ENCODE results near the gene SOX5. TPM values are rescaled to one million over a fixed set of nuclear protein-coding genes. Genes with fewer than 3 reads are reported as not detected.

The SOX5 gene
- total RNA-seq, 1 experiment from 2014 or later: 0.52 TPM

DNA sequence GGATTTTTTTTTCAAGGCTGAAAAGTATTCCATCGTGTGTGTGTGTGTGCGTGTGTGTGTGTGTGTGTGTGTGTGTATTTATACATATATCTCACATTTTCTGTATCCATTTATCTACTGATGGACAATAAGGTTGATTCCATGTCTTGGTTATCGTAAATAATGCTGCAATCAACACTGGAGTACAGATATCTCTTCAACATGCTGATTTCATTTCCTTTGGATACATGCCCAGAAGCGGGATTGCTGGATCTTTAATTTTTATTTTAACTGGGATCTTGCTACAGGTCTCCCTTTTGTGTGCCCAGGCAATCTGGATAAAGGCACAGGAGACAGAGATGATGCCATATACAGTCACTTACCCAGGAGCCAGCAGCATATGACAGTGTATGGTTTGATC, 338.1 kb downstream of the SOX5 start:
- Histone ChIP-seq H3K27me3 (ENCODE audit: insufficient read depth, low read length) (no peaks in the 10 kb centered on the region), H4K20me1 (ENCODE audit: insufficient read depth) (no peaks in the 10 kb centered on the region), H3K36me3 (ENCODE audit: control insufficient read depth in 1 of 2, insufficient read depth in 2 of 2, low read length in 2 of 2) (no peaks in the 10 kb centered on the region), H3K4me1 (ENCODE audit: control insufficient read depth in 1 of 2, insufficient read depth in 2 of 2, low read length in 2 of 2) (no peaks in the 10 kb centered on the region), H3K27ac (ENCODE audit: low read depth, low read length) (no peak overlapping the region), H3K79me2 (ENCODE audit: insufficient read depth, low read length) (no peaks in the 10 kb centered on the region), H2AFZ (ENCODE audit: low read depth, low read length, poor library complexity, severe bottlenecking) (no peak overlapping the region), H3K4me3 (replicated peaks in 1 of 2; ENCODE audit: low read depth in 1 of 2, low read length in 2 of 2) (no peak overlapping the region), H3K9me3 (ENCODE audit: control insufficient read depth in 1 of 2, insufficient read depth in 1 of 2, low read depth in 1 of 2, low read length in 2 of 2) (peaks cover 0 to 10% of the 10 kb centered on the region in 2 experiments; a peak in 3 of 4 replicates), H3K4me2 (ENCODE audit: low read length) (no peak overlapping the region), H3K9ac (ENCODE audit: low read length) (no peak overlapping the region), H3K9me2 (ENCODE audit: insufficient read depth) (no peaks in the 10 kb centered on the region)
- ChIA-PET RAD21 (ENCODE audit: low non-redundant PET in 1 of 2, low total read pairs in 2 of 2, uncharacterized antibody in 2 of 2, unreplicated experiment in 2 of 2) (no interaction called here), CTCF (no interaction called here), POLR2A (no interaction called here)
- no TSS peak for BruUV-seq (replicated peaks)
- ATAC-seq (no peak), DNase-seq (ENCODE audit: low read depth, low spot score) (no peak)
- TF ChIP-seq EZH2phosphoT487 (IDR thresholded peaks at IDR 0.05; ENCODE audit: borderline replicate concordance) (no peak), CEBPB (IDR thresholded peaks at IDR 0.05; ENCODE audit: low read depth) (no peak), EGR1 (IDR thresholded peaks at IDR 0.05; ENCODE audit: low read depth) (no peak), POLR2A (IDR thresholded peaks at IDR 0.05; ENCODE audit: borderline replicate concordance, extremely low read depth, insufficient read depth, insufficient read length) (no peak), SRF (IDR thresholded peaks at IDR 0.05; ENCODE audit: low read depth) (no peak), FOSL1 (IDR thresholded peaks at IDR 0.05; ENCODE audit: low read depth) (no peak), CBX3 (IDR thresholded peaks at IDR 0.05; ENCODE audit: low read depth) (no peak)
- TF ChIP-seq, protein P1, sequence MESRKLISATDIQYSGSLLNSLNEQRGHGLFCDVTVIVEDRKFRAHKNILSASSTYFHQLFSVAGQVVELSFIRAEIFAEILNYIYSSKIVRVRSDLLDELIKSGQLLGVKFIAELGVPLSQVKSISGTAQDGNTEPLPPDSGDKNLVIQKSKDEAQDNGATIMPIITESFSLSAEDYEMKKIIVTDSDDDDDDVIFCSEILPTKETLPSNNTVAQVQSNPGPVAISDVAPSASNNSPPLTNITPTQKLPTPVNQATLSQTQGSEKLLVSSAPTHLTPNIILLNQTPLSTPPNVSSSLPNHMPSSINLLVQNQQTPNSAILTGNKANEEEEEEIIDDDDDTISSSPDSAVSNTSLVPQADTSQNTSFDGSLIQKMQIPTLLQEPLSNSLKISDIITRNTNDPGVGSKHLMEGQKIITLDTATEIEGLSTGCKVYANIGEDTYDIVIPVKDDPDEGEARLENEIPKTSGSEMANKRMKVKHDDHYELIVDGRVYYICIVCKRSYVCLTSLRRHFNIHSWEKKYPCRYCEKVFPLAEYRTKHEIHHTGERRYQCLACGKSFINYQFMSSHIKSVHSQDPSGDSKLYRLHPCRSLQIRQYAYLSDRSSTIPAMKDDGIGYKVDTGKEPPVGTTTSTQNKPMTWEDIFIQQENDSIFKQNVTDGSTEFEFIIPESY (IDR thresholded peaks at IDR 0.05; ENCODE audit: extremely low read depth, insufficient replicate concordance, low read length): no peak
- intact Hi-C loops (cut with micrococcal nuclease): no loop called here

DNA sequence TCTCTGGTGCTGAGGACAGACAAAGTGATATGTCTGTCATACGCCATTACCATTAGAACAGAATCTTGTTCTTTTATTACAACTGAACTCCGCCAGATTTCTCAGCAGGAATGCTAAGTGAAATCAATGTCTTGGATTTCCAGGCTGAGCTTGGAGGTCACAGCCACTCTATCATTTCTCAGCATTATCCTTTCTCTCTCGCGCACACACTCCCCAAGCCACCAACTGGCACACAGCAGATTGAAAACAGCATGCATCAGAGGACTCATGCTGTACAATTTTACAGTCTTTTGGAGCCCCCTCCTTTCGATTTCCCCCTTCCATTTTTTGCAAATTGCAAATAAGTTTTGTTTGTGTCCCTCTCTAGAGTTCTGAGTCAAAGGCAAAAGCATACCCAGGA, 348.6 kb downstream of the SOX5 start:
- no peaks in the 10 kb centered on the region for H3K4me1 ChIP-seq (ENCODE audit: control insufficient read depth in 1 of 2, insufficient read depth in 2 of 2, low read length in 2 of 2)
- TF ChIP-seq SP1 (IDR thresholded peaks at IDR 0.05; ENCODE audit: low read depth): no peak
- peak; percentile 34; the same call in 1 of the 2 replicates for TF ChIP-seq ZNF274 (IDR thresholded peaks at IDR 0.05; ENCODE audit: low read depth, low read length)

More for the DNA sequence above, 348.6 kb downstream of the SOX5 start:
- Histone ChIP-seq H3K27me3 (ENCODE audit: insufficient read depth, low read length) (no peaks in the 10 kb centered on the region), H3K36me3 (ENCODE audit: control insufficient read depth in 1 of 2, insufficient read depth in 2 of 2, low read length in 2 of 2) (no peaks in the 10 kb centered on the region), H4K20me1 (ENCODE audit: insufficient read depth) (no peaks in the 10 kb centered on the region), H3K9me2 (ENCODE audit: insufficient read depth) (no peaks in the 10 kb centered on the region), H3K4me3 (replicated peaks in 1 of 2; ENCODE audit: low read depth in 1 of 2, low read length in 2 of 2) (no peak overlapping the region), H2AFZ (ENCODE audit: low read depth, low read length, poor library complexity, severe bottlenecking) (no peak overlapping the region), H3K9ac (ENCODE audit: low read length) (no peak overlapping the region), H3K79me2 (ENCODE audit: insufficient read depth, low read length) (no peaks in the 10 kb centered on the region), H3K9me3 (ENCODE audit: control insufficient read depth in 1 of 2, insufficient read depth in 1 of 2, low read depth in 1 of 2, low read length in 2 of 2) (peaks cover 6 to 16% of the 10 kb centered on the region in 2 experiments; a peak in 1 of 4 replicates), H3K4me2 (ENCODE audit: low read length) (no peak overlapping the region), H3K27ac (ENCODE audit: low read depth, low read length) (no peak overlapping the region)
- RAD21 ChIA-PET (ENCODE audit: low non-redundant PET in 1 of 2, low total read pairs in 2 of 2, uncharacterized antibody in 2 of 2, unreplicated experiment in 2 of 2): no interaction called here
- DNase-seq (ENCODE audit: low read depth, low spot score): no peak
- POLR2A ChIA-PET: no interaction called here
- BruUV-seq (replicated peaks): no TSS peak
- no peak for ATAC-seq
- intact Hi-C loops (cut with micrococcal nuclease): no loop called here
- CTCF ChIA-PET: no interaction called here
